GM12892 (cell line): ENCODE measurements around the gene TMEM161A. TPM values are rescaled to one million over a fixed set of nuclear protein-coding genes. Genes with fewer than 3 reads are reported as not detected.
"Not testable (repeated sequence)": the region's sequence is repeated elsewhere in the genome, so short reads cannot be mapped to it uniquely, and the experiment has no call there.

Experiments
- DNase-seq: peaks from one replicate; pipeline ENCODE4 v3.0.0; 2011; ENCODE audit not compliant: insufficient read length
- FAIRE-seq: peaks from 2 replicates; lab custom pipeline; 2011; peaks lifted over from hg19 to GRCh38; lab: Jason Lieb, UNC
- POLR2A ChIP-seq: IDR thresholded peaks from 2 replicates; pipeline ENCODE4 v1.6.1; 2011; ENCODE audit warnings: low read depth, low read length, control low read depth
- POLR2AphosphoS5 ChIP-seq: IDR thresholded peaks from 2 replicates; pipeline ENCODE4 v1.6.1; 2011; ENCODE audit warnings: low read depth, low read length, control low read depth
- TAF1 ChIP-seq: IDR thresholded peaks from 2 replicates; pipeline ENCODE4 v1.6.1; 2011; ENCODE audit warnings: low read depth, mild to moderate bottlenecking, control low read depth, low read length, borderline replicate concordance
- polyA plus RNA-seq: library from polyadenylated mRNA; unstranded; fragments of >200 nt; gene quantifications from one replicate; pipeline ENCODE4 v1.2.1, GENCODE V29; 2012; ENCODE audit warnings: missing spikeins, inconsistent platforms; ENCODE audit not compliant: missing spikeins

The TMEM161A gene
- polyA plus RNA-seq = 8.4 TPM

GRCh38 chr19:19138109-19138981 is at the start of gene TMEM161A:
TMEM161A (minus strand) TSS chr19:19138478; CDS start chr19:19138428, 50 bp downstream.
- DNase-seq (peak; percentile 99), FAIRE-seq (peak; percentile 96)
- 0 out of 2 replicates have a peak, but pooled peaks have one; percentile 54 for TF ChIP-seq POLR2AphosphoS5
- no peak for TF ChIP-seq TAF1
- peak; percentile 68; the same call in 1 of the 2 replicates for TF ChIP-seq POLR2A

- no peak for TF ChIP-seq POLR2AphosphoS5
- TF ChIP-seq TAF1 = no peak
- TF ChIP-seq POLR2A = no peak
- FAIRE-seq (no peak), DNase-seq (no peak)
These were observed 48.5 kb upstream of the TMEM161A start for GRCh38 chr19:19186742-19187141.

- no peak for TF ChIP-seq POLR2AphosphoS5
- TF ChIP-seq TAF1 = no peak
- TF ChIP-seq POLR2A = no peak
- FAIRE-seq (peak; percentile 48), DNase-seq (no peak)
These were observed 47.8 kb upstream of the TMEM161A start for GRCh38 chr19:19185853-19186740.

- TF ChIP-seq POLR2A (no peak), POLR2AphosphoS5 (no peak), TAF1 (no peak)
- no peak for FAIRE-seq
- no peak for DNase-seq
These were observed 43.3 kb upstream of the TMEM161A start for GRCh38 chr19:19181488-19181998.

GRCh38 chr19:19179548-19180441 is 41.5 kb upstream of the TMEM161A start:
- no peak for TF ChIP-seq TAF1
- no peak for TF ChIP-seq POLR2A
- no peak for TF ChIP-seq POLR2AphosphoS5
- FAIRE-seq (no peak), DNase-seq (no peak)

- DNase-seq = no peak
- FAIRE-seq = no peak
- TF ChIP-seq POLR2A (no peak), TAF1 (no peak), POLR2AphosphoS5 (no peak)
These were observed 38.7 kb upstream of the TMEM161A start for GRCh38 chr19:19176950-19177349.

GRCh38 chr19:19173243-19173642 is 35.0 kb upstream of the TMEM161A start:
- FAIRE-seq, DNase-seq: not testable (repeated sequence)

GRCh38 chr19:19171821-19172532 is 33.7 kb upstream of the TMEM161A start:
- TF ChIP-seq TAF1 (no peak), POLR2AphosphoS5 (no peak), POLR2A (no peak)
- DNase-seq = no peak
- FAIRE-seq = no peak

- FAIRE-seq (no peak), DNase-seq (no peak)
- no peak for TF ChIP-seq POLR2A
- no peak for TF ChIP-seq TAF1
These were observed 32.8 kb upstream of the TMEM161A start for GRCh38 chr19:19170873-19171672.
